Measurements from ENCODE around the gene CHRM5.

Gene CHRM5

DNA sequence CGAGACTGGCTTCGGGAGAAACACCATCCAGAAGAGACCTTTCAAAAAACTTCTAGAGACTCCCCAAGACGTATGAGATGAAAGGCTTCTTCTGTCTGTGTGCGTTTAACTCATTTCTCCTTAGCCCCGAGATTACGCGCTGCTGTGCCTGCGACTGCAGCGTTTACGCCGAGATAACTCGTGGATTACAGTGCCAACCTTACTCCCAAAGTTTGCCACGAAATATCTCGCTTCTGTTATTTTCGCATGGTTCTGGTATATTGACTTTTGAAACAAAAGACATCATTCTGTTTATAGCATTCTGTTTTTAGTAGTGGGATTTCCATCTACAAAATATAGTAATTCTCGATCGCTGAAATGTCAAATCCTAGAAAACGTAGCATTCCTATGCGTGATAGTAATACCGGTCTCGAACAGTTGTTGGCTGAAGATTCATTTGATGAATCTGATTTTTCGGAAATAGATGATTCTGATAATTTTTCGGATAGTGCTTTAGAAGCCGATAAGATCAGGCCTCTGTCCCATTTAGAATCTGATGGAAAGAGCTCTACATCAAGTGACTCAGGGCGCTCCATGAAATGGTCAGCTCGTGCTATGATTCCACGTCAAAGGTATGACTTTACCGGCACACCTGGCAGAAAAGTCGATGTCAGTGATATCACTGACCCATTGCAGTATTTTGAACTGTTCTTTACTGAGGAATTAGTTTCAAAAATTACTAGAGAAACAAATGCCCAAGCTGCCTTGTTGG is 134.1 kb downstream of the CHRM5 start:
- DNase-seq: no peak

DNA sequence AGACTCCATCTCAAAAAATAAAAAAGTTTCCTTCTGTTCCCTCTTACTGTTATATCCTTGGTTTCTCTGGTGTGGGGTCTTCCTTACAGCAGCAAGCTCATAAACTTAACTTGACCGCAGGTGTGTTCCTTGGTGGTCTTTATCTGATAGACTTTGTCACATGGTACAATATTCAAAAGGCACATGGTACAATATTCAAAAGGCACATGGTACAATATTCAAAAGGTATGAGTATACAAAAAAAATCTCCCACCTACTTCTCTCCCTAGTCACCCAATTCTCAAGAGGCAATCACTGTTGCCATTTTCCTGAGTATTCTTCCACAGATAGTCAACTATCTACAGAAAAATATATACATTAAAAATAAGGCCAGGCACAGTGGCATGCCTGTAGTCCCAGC is 138.1 kb downstream of the CHRM5 start:
- no peak for DNase-seq

DNA sequence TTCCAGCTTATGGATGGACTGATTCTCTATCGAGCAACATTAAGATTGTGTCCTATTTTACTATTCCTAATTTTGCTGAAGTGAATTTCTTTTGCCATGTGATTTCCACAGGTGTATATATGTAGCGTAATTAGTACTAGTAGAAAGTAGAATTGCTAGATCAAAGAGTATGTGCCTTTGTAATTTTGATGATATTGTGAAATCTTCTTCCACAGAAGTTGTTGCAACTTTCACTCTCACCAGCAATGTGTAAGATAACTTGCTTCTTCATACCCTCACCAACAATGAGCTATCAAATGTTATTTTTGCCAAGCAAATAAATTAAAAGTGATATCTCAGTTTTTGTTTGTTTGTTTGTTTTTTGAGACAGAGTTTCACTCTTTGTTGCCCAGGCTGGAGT is 139.0 kb downstream of the CHRM5 start:
- no peak for DNase-seq

DNA sequence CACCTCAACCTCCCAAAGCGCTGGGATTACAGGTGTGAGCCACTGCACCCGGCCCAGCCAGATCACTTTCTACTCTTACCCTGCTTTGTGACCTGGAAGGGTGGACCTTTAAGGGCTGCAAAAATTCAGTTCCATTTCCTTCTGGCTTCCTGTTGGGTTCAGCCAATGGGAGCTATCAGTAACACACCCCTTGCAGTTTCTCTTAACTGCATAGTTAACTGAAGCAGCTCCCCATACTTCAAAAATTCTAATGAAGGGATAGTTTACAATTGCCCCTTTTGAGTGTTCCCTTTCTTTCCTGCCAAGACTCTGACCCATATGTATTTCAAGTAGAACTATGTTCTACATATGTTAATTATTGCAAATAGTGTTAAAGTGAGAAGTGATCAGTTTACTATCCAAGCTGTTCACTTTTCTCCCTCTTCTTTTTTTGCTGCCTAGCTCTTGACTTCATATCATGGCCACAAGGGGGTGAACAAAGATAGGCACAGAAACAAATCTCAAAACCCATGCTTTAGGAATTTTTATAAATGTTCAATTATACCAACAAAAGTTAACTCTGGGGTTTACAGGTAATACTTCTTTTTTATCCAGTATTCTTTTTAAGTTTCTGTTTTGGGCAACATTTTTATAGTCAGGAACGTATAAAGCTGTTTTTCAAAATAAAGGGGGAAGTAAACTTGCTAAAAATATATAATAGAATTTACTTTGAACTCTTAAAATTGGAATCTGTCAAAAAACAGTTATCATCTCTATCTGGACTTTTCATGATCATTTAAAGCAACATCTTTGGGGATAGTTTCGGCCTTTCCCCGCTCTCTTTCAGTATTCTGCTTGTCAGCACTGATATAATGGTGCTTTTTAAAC is 141.7 kb downstream of the CHRM5 start:
- DNase-seq: peak; percentile 36

DNA sequence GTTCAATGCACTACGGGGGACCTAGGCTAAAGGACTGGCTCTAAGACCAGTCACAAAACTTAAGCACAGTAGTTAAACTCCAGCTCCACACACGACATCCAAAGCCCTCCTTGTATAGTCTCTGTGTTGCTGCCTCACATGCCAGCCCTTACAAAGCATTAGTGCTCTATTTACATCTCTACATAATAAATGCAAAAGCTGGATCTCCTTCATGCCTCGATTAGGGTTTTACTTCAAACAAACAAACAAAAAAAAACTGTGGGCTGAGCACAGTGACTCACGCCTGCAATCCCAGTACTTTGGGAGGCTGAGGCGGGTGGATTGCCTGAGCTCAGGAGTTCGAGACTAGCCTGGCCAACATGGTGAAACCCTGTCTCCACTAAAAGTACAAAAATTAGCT is 143.2 kb downstream of the CHRM5 start:
- DNase-seq: no peak

DNA sequence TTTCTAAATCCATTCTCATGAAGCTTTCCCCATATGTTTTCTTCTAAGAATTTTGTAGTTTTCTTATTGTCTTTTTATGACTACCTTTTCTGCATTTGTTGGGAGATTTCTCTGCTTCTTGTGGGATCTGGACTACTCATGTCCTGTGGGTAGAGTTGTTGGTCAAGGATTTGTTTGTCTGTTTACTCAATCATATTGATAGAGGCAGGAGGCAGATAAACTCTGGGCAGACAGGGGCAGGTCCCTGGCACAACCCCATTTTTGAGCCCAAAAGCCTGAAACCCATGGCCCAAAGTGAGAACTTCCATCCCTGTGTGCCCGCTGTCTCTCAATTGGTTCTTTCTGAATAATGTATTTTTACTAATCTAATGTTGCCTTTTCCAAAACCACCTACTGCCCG is 145.9 kb downstream of the CHRM5 start:
- no peak for DNase-seq

DNA sequence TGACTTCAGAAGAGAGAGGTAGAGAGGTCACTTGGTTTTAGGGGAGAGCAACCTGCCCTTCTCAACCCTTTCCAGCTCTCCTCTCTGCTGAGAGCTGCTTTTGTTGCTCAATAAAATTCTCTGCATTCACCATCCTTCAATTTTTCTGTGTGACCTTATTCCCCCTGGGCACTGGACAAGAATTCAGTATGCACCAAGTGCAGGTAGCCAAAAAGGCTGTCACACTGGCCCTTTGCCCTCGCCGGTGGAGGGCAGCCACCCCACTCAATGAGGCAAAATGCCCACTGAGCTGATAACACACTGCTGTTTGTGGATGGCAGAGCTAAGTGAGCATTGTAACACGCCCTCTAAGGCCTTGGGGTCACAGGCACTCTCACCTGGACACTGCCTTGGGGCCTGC is 146.4 kb downstream of the CHRM5 start:
- no peak for DNase-seq

DNA sequence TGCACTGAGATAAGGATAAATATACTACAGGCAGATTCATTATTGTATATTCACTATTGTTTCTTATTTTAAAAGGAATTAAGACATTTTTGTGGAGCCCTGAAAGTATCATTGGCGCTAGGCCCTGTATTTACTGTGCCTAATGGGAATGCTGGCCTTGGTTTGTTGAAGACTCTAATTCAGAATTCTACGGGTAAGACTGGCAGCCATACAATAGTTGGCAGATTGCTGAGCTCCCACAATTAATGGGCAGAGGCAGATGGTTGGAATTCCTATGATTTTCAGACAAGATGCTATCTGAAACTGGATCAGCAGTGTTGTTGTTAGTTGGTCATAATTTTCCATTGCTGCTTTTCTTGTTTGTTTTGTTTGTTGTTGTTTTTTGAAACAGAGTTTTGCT is 148.3 kb downstream of the CHRM5 start:
- DNase-seq: no peak
